ENCODE data around the gene ALKBH6.

DNA sequence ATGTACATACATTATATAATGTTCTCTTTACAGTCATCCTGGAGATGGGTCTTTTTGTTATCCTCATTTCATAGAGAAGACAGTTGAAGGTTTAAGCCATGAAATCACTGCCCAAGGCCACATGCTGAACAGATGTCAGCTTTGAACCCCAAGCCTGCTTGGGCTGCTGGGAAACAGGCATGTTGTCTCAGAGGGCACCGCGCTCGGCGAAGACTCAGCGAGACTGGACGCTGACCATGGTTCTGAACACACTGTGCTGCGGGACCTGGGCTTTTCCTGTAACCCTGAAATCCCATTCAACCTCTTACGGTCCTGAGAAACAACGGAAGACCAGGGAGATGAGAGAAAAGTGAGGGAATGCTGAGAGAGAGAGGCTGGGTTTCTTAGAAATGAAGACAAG lies 50.5 kb downstream of the ALKBH6 start:
- TF ChIP-seq POLR2AphosphoS5 (IDR thresholded peaks at IDR 0.05; ENCODE audit: low read depth, low read length) = no peak
- TF ChIP-seq, protein P1, sequence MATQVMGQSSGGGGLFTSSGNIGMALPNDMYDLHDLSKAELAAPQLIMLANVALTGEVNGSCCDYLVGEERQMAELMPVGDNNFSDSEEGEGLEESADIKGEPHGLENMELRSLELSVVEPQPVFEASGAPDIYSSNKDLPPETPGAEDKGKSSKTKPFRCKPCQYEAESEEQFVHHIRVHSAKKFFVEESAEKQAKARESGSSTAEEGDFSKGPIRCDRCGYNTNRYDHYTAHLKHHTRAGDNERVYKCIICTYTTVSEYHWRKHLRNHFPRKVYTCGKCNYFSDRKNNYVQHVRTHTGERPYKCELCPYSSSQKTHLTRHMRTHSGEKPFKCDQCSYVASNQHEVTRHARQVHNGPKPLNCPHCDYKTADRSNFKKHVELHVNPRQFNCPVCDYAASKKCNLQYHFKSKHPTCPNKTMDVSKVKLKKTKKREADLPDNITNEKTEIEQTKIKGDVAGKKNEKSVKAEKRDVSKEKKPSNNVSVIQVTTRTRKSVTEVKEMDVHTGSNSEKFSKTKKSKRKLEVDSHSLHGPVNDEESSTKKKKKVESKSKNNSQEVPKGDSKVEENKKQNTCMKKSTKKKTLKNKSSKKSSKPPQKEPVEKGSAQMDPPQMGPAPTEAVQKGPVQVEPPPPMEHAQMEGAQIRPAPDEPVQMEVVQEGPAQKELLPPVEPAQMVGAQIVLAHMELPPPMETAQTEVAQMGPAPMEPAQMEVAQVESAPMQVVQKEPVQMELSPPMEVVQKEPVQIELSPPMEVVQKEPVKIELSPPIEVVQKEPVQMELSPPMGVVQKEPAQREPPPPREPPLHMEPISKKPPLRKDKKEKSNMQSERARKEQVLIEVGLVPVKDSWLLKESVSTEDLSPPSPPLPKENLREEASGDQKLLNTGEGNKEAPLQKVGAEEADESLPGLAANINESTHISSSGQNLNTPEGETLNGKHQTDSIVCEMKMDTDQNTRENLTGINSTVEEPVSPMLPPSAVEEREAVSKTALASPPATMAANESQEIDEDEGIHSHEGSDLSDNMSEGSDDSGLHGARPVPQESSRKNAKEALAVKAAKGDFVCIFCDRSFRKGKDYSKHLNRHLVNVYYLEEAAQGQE (IDR thresholded peaks at IDR 0.05; ENCODE audit: insufficient read depth in 1 of 2, low read depth in 2 of 2, low read length in 2 of 2) = peak; percentile 97 to 98
- TF ChIP-seq SIN3A (IDR thresholded peaks at IDR 0.05; ENCODE audit: borderline replicate concordance, insufficient read depth, low read length) = no peak; the same call in 1 of the 2 replicates
- no peak for TF ChIP-seq TAF1 (IDR thresholded peaks at IDR 0.05; ENCODE audit: borderline replicate concordance, insufficient read depth, low read length)
- TF ChIP-seq FOXP2 (optimal IDR thresholded peaks at IDR 0.05; ENCODE audit: borderline replicate concordance, extremely low read depth, extremely low read length, insufficient read depth) = no peak
